CD14-positive monocyte (primary cell): ENCODE results near the gene IL17C. TPM values are rescaled to one million over a fixed set of nuclear protein-coding genes. Genes with fewer than 3 reads are reported as not detected.

Experiments used
- DNase-seq, 3 donors: peaks; one replicate each; pipeline ENCODE4 v3.0.0-alpha.2; 2011 to 2022
- H2AFZ ChIP-seq: 2 replicates; pipeline ENCODE4 v1.6.0; 2012; ENCODE audit warnings: mild to moderate bottlenecking, low read depth, low read length, inconsistent platforms; ENCODE audit not compliant: insufficient read depth, poor library complexity, severe bottlenecking
- H3K27ac ChIP-seq, 2 donors: 1 replicate in 1 of 2; 2 replicates in 1 of 2; pipeline ENCODE4 v1.5.1; 2012 to 2013; ENCODE audit warnings: low read length in 2 of 2, control low read depth in 1 of 2, inconsistent platforms in 1 of 2, low read depth in 1 of 2, mild to moderate bottlenecking in 1 of 2
- H3K27me3 ChIP-seq, 2 donors: one replicate each; pipeline versions ENCODE4 v1.6.0 to v1.6.1; 2011 to 2013; ENCODE audit warnings: low read length in 2 of 2; ENCODE audit not compliant: control insufficient read depth in 2 of 2, insufficient read depth in 2 of 2
- H3K36me3 ChIP-seq, 2 donors: replicated peaks in 1 of 2; 1 replicate in 1 of 2; 2 replicates in 1 of 2; pipeline versions ENCODE4 v1.5.1 to v1.6.1; 2012 to 2013; ENCODE audit warnings: low read length in 2 of 2, control low read depth in 1 of 2, inconsistent platforms in 1 of 2, mild to moderate bottlenecking in 1 of 2; ENCODE audit not compliant: insufficient read depth in 2 of 2, control insufficient read depth in 1 of 2
- H3K4me1 ChIP-seq, 2 donors: 1 replicate in 1 of 2; 2 replicates in 1 of 2; pipeline versions ENCODE4 v1.5.1 to v1.6.1; 2012 to 2013; ENCODE audit warnings: low read length in 2 of 2, control low read depth in 1 of 2, inconsistent platforms in 1 of 2, mild to moderate bottlenecking in 1 of 2, moderate library complexity in 1 of 2; ENCODE audit not compliant: insufficient read depth in 2 of 2, control insufficient read depth in 1 of 2
- H3K4me2 ChIP-seq: replicated peaks from 2 replicates; pipeline ENCODE3; 2012; ENCODE audit warnings: low read length, moderate library complexity, mild to moderate bottlenecking; ENCODE audit not compliant: poor library complexity, severe bottlenecking; ENCODE audit errors: extremely low read depth
- H3K4me3 ChIP-seq, 3 experiments: fragments of 200-600 bp in 1 of 3; sonication (generic) in 1 of 3; replicated peaks in 1 of 3; 1 replicate in 2 of 3; 2 replicates in 1 of 3; pipeline ENCODE4 v1.5.1; 2011 to 2013; ENCODE audit warnings: low read length in 3 of 3, mild to moderate bottlenecking in 3 of 3, control low read depth in 2 of 3, low read depth in 2 of 3, inconsistent platforms in 1 of 3, moderate library complexity in 1 of 3
- H3K79me2 ChIP-seq: 2 replicates; pipeline ENCODE4 v1.6.0; 2012; ENCODE audit warnings: mild to moderate bottlenecking, control low read depth, inconsistent platforms, low read length, moderate library complexity; ENCODE audit not compliant: insufficient read depth
- H3K9ac ChIP-seq: 2 replicates; pipeline ENCODE4 v1.6.0; 2017; ENCODE audit warnings: low read length, mild to moderate bottlenecking; ENCODE audit not compliant: insufficient read depth, poor library complexity, severe bottlenecking
- H3K9me3 ChIP-seq, 2 donors: replicated peaks in 1 of 2; 1 replicate in 1 of 2; 2 replicates in 1 of 2; pipeline versions ENCODE4 v1.5.1 to v1.6.1; 2012 to 2013; ENCODE audit warnings: low read length in 2 of 2, control low read depth in 1 of 2; ENCODE audit not compliant: control insufficient read depth in 1 of 2, insufficient read depth in 1 of 2
- H4K20me1 ChIP-seq: 2 replicates; pipeline ENCODE4 v1.6.0; 2012; ENCODE audit warnings: mild to moderate bottlenecking, low read length, control low read depth, moderate library complexity; ENCODE audit not compliant: insufficient read depth
- H3K27ac Mint-ChIP-seq, 7 donors: one replicate each; pipeline ENCODE4 v1.8.0; 2020; ENCODE audit warnings: mild to moderate bottlenecking in 7 of 7, mixed read lengths in 7 of 7, moderate library complexity in 6 of 7, inconsistent platforms in 2 of 7
- H3K27me3 Mint-ChIP-seq, 3 donors: one replicate each; pipeline ENCODE4 v1.8.0; 2021 to 2022; ENCODE audit warnings: low read depth in 3 of 3, mild to moderate bottlenecking in 3 of 3, mixed read lengths in 3 of 3, moderate library complexity in 3 of 3, inconsistent platforms in 1 of 3
- H3K36me3 Mint-ChIP-seq, 2 donors: one replicate each; pipeline ENCODE4 v1.8.0; 2020; ENCODE audit warnings: mixed read lengths in 2 of 2, inconsistent platforms in 1 of 2, mild to moderate bottlenecking in 1 of 2
- H3K4me1 Mint-ChIP-seq: one replicate; pipeline ENCODE4 v1.8.0; 2020; ENCODE audit warnings: mild to moderate bottlenecking, mixed read lengths
- H3K4me3 Mint-ChIP-seq, 2 donors: one replicate each; pipeline ENCODE4 v1.8.0; 2020; ENCODE audit warnings: mild to moderate bottlenecking in 2 of 2, mixed read lengths in 2 of 2, moderate library complexity in 1 of 2
- H3K9me3 Mint-ChIP-seq, 7 donors: one replicate each; pipeline ENCODE4 v1.8.0; 2020 to 2022; ENCODE audit warnings: mixed read lengths in 7 of 7, mild to moderate bottlenecking in 6 of 7, moderate library complexity in 6 of 7, inconsistent platforms in 2 of 7
- CTCF ChIP-seq: fragments of 200-600 bp; IDR thresholded peaks from one replicate; pipeline ENCODE4 v1.8.0; 2022; ENCODE audit warnings: antibody characterized with exemption, mild to moderate bottlenecking
- WGBS: methylation state at CpG from one replicate; pipeline ENCODE4 v1.1.5; 2013; ENCODE audit warnings: missing lambda C conversion rate; ENCODE audit not compliant: insufficient coverage; 5-methylcytosine and 5-hydroxymethylcytosine counted together
- intact Hi-C, 2 donors: fragments of 100-400 bp; cut with micrococcal nuclease; formaldehyde crosslinking; loops; one replicate each; pipeline versions ENCODE4 v1.15.0 to v1.15.1; 2023
- polyA plus RNA-seq, 3 donors: library from polyadenylated mRNA; depleted of rRNA in 1 of 3; unstranded in 2 of 3; stranded (reverse) in 1 of 3; fragments of 300-500 nt in 2 of 3; fragments of >200 nt in 1 of 3; fragmentation: Illumina TruSeq in 2 of 3; gene quantifications; 1 replicate in 2 of 3; 2 replicates in 1 of 3; pipeline ENCODE4 v1.2.3, GENCODE V29; 2012 to 2021

IL17C gene
- polyA plus RNA-seq, 3 donors, result 0.08 TPM; not detected in 2

DNA sequence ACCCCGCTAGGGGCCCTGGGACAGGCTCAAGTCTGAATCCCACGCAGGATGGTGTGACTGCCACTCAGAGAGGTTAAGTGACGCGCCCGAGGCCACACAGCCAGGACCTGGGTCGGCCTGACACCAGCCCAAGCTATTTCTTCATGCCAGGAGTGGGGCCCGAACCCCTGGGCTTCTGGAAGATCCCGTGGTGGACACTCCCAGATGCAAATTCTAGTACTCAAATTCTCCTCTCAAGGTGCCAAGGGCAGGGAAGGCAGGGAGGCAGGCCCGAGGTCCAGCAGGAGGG is 5.2 kb downstream of the IL17C start:
- Mint-ChIP-seq H3K9me3 (peaks cover 0 to 14% (median 5%) of the 10 kb centered on the region in 7 donors), H3K27me3 (peaks cover 22 to 30% (median 23%) of the 10 kb centered on the region in 3 donors), H3K4me1 (peaks cover 42% of the 10 kb centered on the region), H3K4me3 (peak overlapping the region in 1 of 2 donors; percentile 31), H3K36me3 (peaks cover 31 to 47% of the 10 kb centered on the region in 2 donors), H3K27ac (peak overlapping the region in 2 of 7 donors; percentile 25 to 54)
- H3K4me2 ChIP-seq, result no peak overlapping the region
- H3K9ac ChIP-seq, result no peak overlapping the region
- peaks cover 99% of the 10 kb centered on the region for H4K20me1 ChIP-seq
- H3K4me3 ChIP-seq, result no peak overlapping the region
- peaks cover 18 to 25% of the 10 kb centered on the region in 2 donors for H3K27me3 ChIP-seq
- H3K9me3 ChIP-seq, result peaks cover 0 to 1% of the 10 kb centered on the region in 2 donors
- peaks cover 42% of the 10 kb centered on the region for H3K79me2 ChIP-seq
- TF ChIP-seq CTCF, result no peak
- intact Hi-C loops, result no loop called here
- peaks cover 42 to 49% of the 10 kb centered on the region in 2 donors for H3K36me3 ChIP-seq
- H2AFZ ChIP-seq, result no peak overlapping the region
- WGBS, result 95% methylated on average over 5 of the region's 9 CpGs
- H3K4me1 ChIP-seq, result peaks cover 26 to 32% of the 10 kb centered on the region in 2 donors
- no peak overlapping the region for H3K27ac ChIP-seq
- no peak for DNase-seq

GRCh38 chr16:88645455-88645854 is 7.1 kb downstream of the IL17C start:
- H3K9me3 ChIP-seq, result no peaks in the 10 kb centered on the region
- H3K9me3 Mint-ChIP-seq, result peaks cover 0 to 11% (median 3%) of the 10 kb centered on the region in 7 donors
- WGBS, result 97% methylated on average over 16 of the region's 16 CpGs
- peaks cover 45 to 53% of the 10 kb centered on the region in 2 donors for H3K36me3 ChIP-seq
- peak overlapping the region in 1 of 2 donors; percentile 5 for H3K27ac ChIP-seq
- H2AFZ ChIP-seq, result no peak overlapping the region
- H3K79me2 ChIP-seq, result peaks cover 60% of the 10 kb centered on the region
- peaks cover 44% of the 10 kb centered on the region for H3K4me1 Mint-ChIP-seq
- no peak for TF ChIP-seq CTCF
- no peak overlapping the region for H3K4me3 ChIP-seq
- no peak for DNase-seq
- no peak overlapping the region for H3K9ac ChIP-seq
- peak overlapping the region in 2 of 7 donors; percentile 12 to 20 for H3K27ac Mint-ChIP-seq
- peaks cover 100% of the 10 kb centered on the region for H4K20me1 ChIP-seq
- H3K4me2 ChIP-seq, result no peak overlapping the region
- peaks cover 38 to 47% of the 10 kb centered on the region in 2 donors for H3K4me1 ChIP-seq
- peaks cover 1 to 7% of the 10 kb centered on the region in 2 donors for H3K27me3 ChIP-seq
- no peak overlapping the region for H3K4me3 Mint-ChIP-seq
- intact Hi-C loops, result no loop called here
- peaks cover 36 to 56% of the 10 kb centered on the region in 2 donors for H3K36me3 Mint-ChIP-seq
- H3K27me3 Mint-ChIP-seq, result peaks cover 5 to 12% (median 7%) of the 10 kb centered on the region in 3 donors
